Measurements from ENCODE around the gene FANCM.

The FANCM gene

GRCh38 chr14:45114327-45114726, 21.4 kb upstream of the FANCM start:
- TF ChIP-seq, protein P1, sequence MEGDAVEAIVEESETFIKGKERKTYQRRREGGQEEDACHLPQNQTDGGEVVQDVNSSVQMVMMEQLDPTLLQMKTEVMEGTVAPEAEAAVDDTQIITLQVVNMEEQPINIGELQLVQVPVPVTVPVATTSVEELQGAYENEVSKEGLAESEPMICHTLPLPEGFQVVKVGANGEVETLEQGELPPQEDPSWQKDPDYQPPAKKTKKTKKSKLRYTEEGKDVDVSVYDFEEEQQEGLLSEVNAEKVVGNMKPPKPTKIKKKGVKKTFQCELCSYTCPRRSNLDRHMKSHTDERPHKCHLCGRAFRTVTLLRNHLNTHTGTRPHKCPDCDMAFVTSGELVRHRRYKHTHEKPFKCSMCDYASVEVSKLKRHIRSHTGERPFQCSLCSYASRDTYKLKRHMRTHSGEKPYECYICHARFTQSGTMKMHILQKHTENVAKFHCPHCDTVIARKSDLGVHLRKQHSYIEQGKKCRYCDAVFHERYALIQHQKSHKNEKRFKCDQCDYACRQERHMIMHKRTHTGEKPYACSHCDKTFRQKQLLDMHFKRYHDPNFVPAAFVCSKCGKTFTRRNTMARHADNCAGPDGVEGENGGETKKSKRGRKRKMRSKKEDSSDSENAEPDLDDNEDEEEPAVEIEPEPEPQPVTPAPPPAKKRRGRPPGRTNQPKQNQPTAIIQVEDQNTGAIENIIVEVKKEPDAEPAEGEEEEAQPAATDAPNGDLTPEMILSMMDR (IDR thresholded peaks at IDR 0.05; ENCODE audit: poor library complexity, severe bottlenecking) = no peak
- ATAC-seq (ENCODE audit: low read depth) (no peak), DNase-seq (ENCODE audit: low spot score) (no peak)
- Histone ChIP-seq H3K4me1 (ENCODE audit: insufficient read depth, poor library complexity, severe bottlenecking) (peaks cover 13% of the 10 kb centered on the region), H3K27ac (ENCODE audit: poor library complexity, severe bottlenecking) (no peak overlapping the region), H3K4me3 (ENCODE audit: severe bottlenecking) (no peak overlapping the region), H3K9me3 (ENCODE audit: severe bottlenecking) (no peaks in the 10 kb centered on the region), H3K36me3 (ENCODE audit: low read depth) (peaks cover 98% of the 10 kb centered on the region), H3K27me3 (ENCODE audit: insufficient read depth, poor library complexity, severe bottlenecking) (no peaks in the 10 kb centered on the region)

GRCh38 chr14:45118594-45118993, 17.1 kb upstream of the FANCM start:
- TF ChIP-seq, protein P1 (IDR thresholded peaks at IDR 0.05; ENCODE audit: poor library complexity, severe bottlenecking) = no peak
- no peak for ATAC-seq (ENCODE audit: low read depth)
- no peak overlapping the region for H3K27ac ChIP-seq (ENCODE audit: poor library complexity, severe bottlenecking)
- DNase-seq (ENCODE audit: low spot score) = no peak
- no peak overlapping the region for H3K4me3 ChIP-seq (ENCODE audit: severe bottlenecking)
- no peaks in the 10 kb centered on the region for H3K4me1 ChIP-seq (ENCODE audit: insufficient read depth, poor library complexity, severe bottlenecking)
- H3K36me3 ChIP-seq (ENCODE audit: low read depth) = peaks cover 97% of the 10 kb centered on the region
- H3K27me3 ChIP-seq (ENCODE audit: insufficient read depth, poor library complexity, severe bottlenecking) = no peaks in the 10 kb centered on the region
- no peaks in the 10 kb centered on the region for H3K9me3 ChIP-seq (ENCODE audit: severe bottlenecking)

GRCh38 chr14:45120096-45120495, 15.6 kb upstream of the FANCM start:
- ATAC-seq (ENCODE audit: low read depth) = 0 out of 3 replicates have a peak, but pooled peaks have one; percentile 15
- no peaks in the 10 kb centered on the region for H3K4me1 ChIP-seq (ENCODE audit: insufficient read depth, poor library complexity, severe bottlenecking)
- TF ChIP-seq, protein P1 (IDR thresholded peaks at IDR 0.05; ENCODE audit: poor library complexity, severe bottlenecking) = no peak
- no peaks in the 10 kb centered on the region for H3K27me3 ChIP-seq (ENCODE audit: insufficient read depth, poor library complexity, severe bottlenecking)
- DNase-seq (ENCODE audit: low spot score) = no peak
- no peak overlapping the region for H3K27ac ChIP-seq (ENCODE audit: poor library complexity, severe bottlenecking)
- H3K4me3 ChIP-seq (ENCODE audit: severe bottlenecking) = no peak overlapping the region
- no peaks in the 10 kb centered on the region for H3K9me3 ChIP-seq (ENCODE audit: severe bottlenecking)
- H3K36me3 ChIP-seq (ENCODE audit: low read depth) = peaks cover 95% of the 10 kb centered on the region

DNA sequence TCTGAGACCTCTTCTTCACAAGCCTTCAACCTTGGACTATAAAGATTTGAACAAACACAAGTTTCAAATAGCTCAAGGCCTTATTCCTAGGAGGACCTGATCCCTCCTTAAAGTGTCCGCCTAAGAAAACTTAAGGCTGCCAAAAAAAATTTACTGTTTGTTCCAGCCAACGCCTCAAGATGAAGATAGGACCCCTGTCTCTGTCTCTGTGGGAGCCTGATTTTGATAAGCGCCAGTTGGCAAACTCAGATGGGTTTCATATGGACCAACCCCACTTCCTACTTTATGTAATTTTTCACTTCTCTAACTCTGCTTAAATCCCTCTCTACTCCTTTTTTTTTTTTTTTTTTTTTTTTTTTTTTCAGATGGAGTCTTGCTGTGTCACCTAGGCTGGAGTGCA, 12.5 kb upstream of the FANCM start:
- DNase-seq (ENCODE audit: low spot score) (no peak), ATAC-seq (ENCODE audit: low read depth) (no peak)
- Histone ChIP-seq H3K4me3 (ENCODE audit: severe bottlenecking) (no peak overlapping the region), H3K36me3 (ENCODE audit: low read depth) (peaks cover 92% of the 10 kb centered on the region), H3K4me1 (ENCODE audit: insufficient read depth, poor library complexity, severe bottlenecking) (no peaks in the 10 kb centered on the region), H3K27me3 (ENCODE audit: insufficient read depth, poor library complexity, severe bottlenecking) (no peaks in the 10 kb centered on the region), H3K9me3 (ENCODE audit: severe bottlenecking) (no peaks in the 10 kb centered on the region), H3K27ac (ENCODE audit: poor library complexity, severe bottlenecking) (no peak overlapping the region)
- TF ChIP-seq, protein P1 (IDR thresholded peaks at IDR 0.05; ENCODE audit: poor library complexity, severe bottlenecking) = no peak

DNA sequence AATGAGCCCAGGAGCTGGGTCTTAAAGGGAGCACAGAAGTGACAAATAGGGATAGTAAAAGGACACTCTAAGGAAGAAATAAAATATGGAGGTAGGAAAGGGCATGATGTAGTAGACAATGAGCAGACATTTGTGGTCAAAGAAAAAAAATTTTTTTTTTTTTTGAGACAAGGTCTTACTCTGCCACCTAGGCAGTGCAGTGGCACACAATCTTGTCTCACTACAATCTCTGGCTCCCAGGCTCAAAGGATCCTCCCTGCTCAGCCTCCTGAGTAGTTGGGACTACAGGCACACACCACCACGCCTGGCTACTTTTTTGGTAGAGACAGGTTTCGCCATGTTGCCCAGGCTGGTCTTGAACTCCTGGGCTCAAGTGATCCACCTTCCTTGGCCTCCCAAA, 10.0 kb upstream of the FANCM start:
- Histone ChIP-seq H3K4me3 (ENCODE audit: severe bottlenecking) (no peak overlapping the region), H3K4me1 (ENCODE audit: insufficient read depth, poor library complexity, severe bottlenecking) (no peaks in the 10 kb centered on the region), H3K36me3 (ENCODE audit: low read depth) (peaks cover 92% of the 10 kb centered on the region), H3K27ac (ENCODE audit: poor library complexity, severe bottlenecking) (no peak overlapping the region), H3K9me3 (ENCODE audit: severe bottlenecking) (no peaks in the 10 kb centered on the region), H3K27me3 (ENCODE audit: insufficient read depth, poor library complexity, severe bottlenecking) (no peaks in the 10 kb centered on the region)
- ATAC-seq (ENCODE audit: low read depth) = no peak
- DNase-seq (ENCODE audit: low spot score) = no peak
- TF ChIP-seq, protein P1 (IDR thresholded peaks at IDR 0.05; ENCODE audit: poor library complexity, severe bottlenecking) = no peak

All from RWPE2 (cell line).